GM23248 (cell line): ENCODE data around the gene ARID1B. TPM values are rescaled to one million over a fixed set of nuclear protein-coding genes. Genes with fewer than 3 reads are reported as not detected.

Experiments used
- DNase-seq: peaks from one replicate; pipeline ENCODE4 v3.0.0-alpha.2; 2015
- H2AFZ ChIP-seq: fragments of 200-600 bp; sonication (generic); 2 replicates; pipeline ENCODE4 v1.6.1; 2016; ENCODE audit warnings: antibody characterized with exemption
- H3F3A ChIP-seq: fragments of 200-600 bp; sonication (generic); 2 replicates; pipeline ENCODE4 v1.6.1; 2016; ENCODE audit warnings: mild to moderate bottlenecking, antibody characterized with exemption, mixed run types; ENCODE audit not compliant: insufficient read depth
- H3K27ac ChIP-seq: fragments of 200-600 bp; sonication (generic); 2 replicates; pipeline ENCODE4 v1.5.1; 2016; ENCODE audit warnings: mild to moderate bottlenecking
- H3K27me3 ChIP-seq: fragments of 200-600 bp; sonication (generic); replicated peaks from 2 replicates; pipeline ENCODE4 v1.6.1; 2016; ENCODE audit warnings: mild to moderate bottlenecking; ENCODE audit not compliant: insufficient read depth
- H3K36me3 ChIP-seq: fragments of 200-600 bp; sonication (generic); 2 replicates; pipeline ENCODE4 v1.6.1; 2016; ENCODE audit warnings: low read depth, mild to moderate bottlenecking
- H3K4me1 ChIP-seq: fragments of 200-600 bp; sonication (generic); 2 replicates; pipeline ENCODE4 v1.6.1; 2016; ENCODE audit warnings: mild to moderate bottlenecking; ENCODE audit not compliant: insufficient read depth
- H3K4me2 ChIP-seq: fragments of 200-600 bp; sonication (generic); one replicate; pipeline ENCODE4 v1.6.1; 2016; ENCODE audit warnings: mild to moderate bottlenecking; ENCODE audit not compliant: unreplicated experiment
- H3K4me3 ChIP-seq: fragments of 200-600 bp; sonication (generic); 2 replicates; pipeline ENCODE4 v1.5.1; 2016; ENCODE audit warnings: mild to moderate bottlenecking
- H3K79me2 ChIP-seq: fragments of 200-600 bp; sonication (generic); 2 replicates; pipeline ENCODE4 v1.6.1; 2016; ENCODE audit warnings: mild to moderate bottlenecking; ENCODE audit not compliant: insufficient read depth
- H3K9ac ChIP-seq: fragments of 200-600 bp; sonication (generic); 2 replicates; pipeline ENCODE4 v1.6.1; 2016; ENCODE audit warnings: mild to moderate bottlenecking
- H3K9me2 ChIP-seq: fragments of 200-600 bp; sonication (generic); 2 replicates; pipeline ENCODE4 v1.6.1; 2016; ENCODE audit warnings: mixed run types, mild to moderate bottlenecking, moderate library complexity; ENCODE audit not compliant: insufficient read depth
- H3K9me3 ChIP-seq: fragments of 200-600 bp; sonication (generic); one replicate; pipeline ENCODE4 v1.6.1; 2017; ENCODE audit warnings: low read depth
- H4K20me1 ChIP-seq: fragments of 200-600 bp; sonication (generic); 2 replicates; pipeline ENCODE4 v1.6.0; 2016; ENCODE audit not compliant: insufficient read depth
- EZH2 ChIP-seq: fragments of 200-600 bp; sonication (generic); IDR thresholded peaks from 2 replicates; pipeline ENCODE4 v1.6.1; 2018; ENCODE audit warnings: antibody characterized with exemption, mild to moderate bottlenecking; ENCODE audit not compliant: insufficient read depth, poor library complexity, severe bottlenecking
- EZH2phosphoT487 ChIP-seq: fragments of 200-600 bp; sonication (generic); IDR thresholded peaks from 2 replicates; pipeline ENCODE4 v1.6.1; 2018; ENCODE audit warnings: antibody characterized with exemption, moderate library complexity, mild to moderate bottlenecking, low read depth; ENCODE audit not compliant: insufficient read depth
- WGBS, 2 experiments: methylation state at CpG; one replicate each; pipeline ENCODE4 v1.1.6; 2015 to 2017; ENCODE audit warnings: low lambda C conversion rate in 2 of 2, low coverage in 1 of 2; ENCODE audit errors: missing lambda C conversion rate in 2 of 2; 5-methylcytosine and 5-hydroxymethylcytosine counted together
- in situ Hi-C: fragments of 300-500 bp; cut with MboI; formaldehyde crosslinking; loops from 2 replicates; pipeline ENCODE4 v1.15.0; 2020
- polyA plus RNA-seq: library from polyadenylated mRNA; unstranded; fragments of >200 nt; fragmentation: Nextera tagmentation; extraction: Ambion mirVana; gene quantifications from 2 replicates; pipeline ENCODE4 v1.2.1, GENCODE V29; 2016
- total RNA-seq: library from RNA; depleted of rRNA; stranded (reverse); fragments of >200 nt; shearing (Covaris generic); gene quantifications from 2 replicates; pipeline ENCODE4 v1.2.3, GENCODE V29; 2014

ARID1B gene
- total and polyA plus RNA-seq, 2 experiments from 2014 or later: 19.3 to 21.2 TPM

DNA sequence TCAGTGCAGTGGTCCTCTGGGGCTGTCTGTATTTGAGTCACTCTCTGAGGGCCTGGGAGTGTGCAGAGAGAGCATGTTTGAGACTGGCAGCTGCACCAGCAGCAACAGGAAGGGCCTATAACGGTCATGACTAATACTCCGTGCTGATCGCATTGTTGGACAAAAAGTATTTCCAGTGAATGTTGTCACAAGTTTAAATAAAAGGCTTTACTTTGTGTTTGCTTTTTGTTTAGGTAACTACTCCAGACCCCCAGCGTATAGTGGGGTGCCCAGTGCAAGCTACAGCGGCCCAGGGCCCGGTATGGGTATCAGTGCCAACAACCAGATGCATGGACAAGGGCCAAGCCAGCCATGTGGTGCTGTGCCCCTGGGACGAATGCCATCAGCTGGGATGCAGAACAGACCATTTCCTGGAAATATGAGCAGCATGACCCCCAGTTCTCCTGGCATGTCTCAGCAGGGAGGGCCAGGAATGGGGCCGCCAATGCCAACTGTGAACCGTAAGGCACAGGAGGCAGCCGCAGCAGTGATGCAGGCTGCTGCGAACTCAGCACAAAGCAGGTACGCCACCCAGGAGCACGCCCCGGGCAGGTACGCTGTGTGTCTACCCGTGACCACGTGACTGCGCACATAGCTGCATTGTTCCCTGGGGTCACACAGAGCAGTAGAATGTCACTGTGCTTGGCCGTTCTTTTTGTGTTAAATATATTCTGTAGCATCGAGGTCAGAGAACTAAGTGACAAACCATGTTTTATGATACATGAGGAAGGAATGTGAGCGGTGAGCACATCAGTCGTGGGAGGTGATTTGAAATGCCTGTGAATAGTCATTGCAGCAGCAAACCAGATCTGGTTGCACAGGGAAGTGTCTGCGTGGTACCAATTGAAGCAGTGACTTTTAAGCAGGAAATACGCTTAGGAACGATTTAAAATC lies 371.5 kb downstream of the ARID1B start:
- Histone ChIP-seq H3K4me3 (peak overlapping the region; percentile 49), H3K4me2 (peak overlapping the region; percentile 61), H3K9ac (peak overlapping the region; percentile 79), H3K27ac (peak overlapping the region; percentile 95), H3F3A (peaks cover 56% of the 10 kb centered on the region), H2AFZ (no peak overlapping the region), H3K27me3 (no peaks in the 10 kb centered on the region), H3K36me3 (no peaks in the 10 kb centered on the region), H3K79me2 (0 out of 2 replicates have a peak, but pooled peaks cover 5% of the 10 kb centered on the region), H3K9me3 (no peaks in the 10 kb centered on the region), H3K4me1 (peaks cover 44% of the 10 kb centered on the region), H4K20me1 (no peaks in the 10 kb centered on the region), H3K9me2 (no peaks in the 10 kb centered on the region)
- in situ Hi-C loops: no loop called here
- 14 to 18% methylated on average over 25 of the region's 25 CpGs for WGBS, 2 experiments
- DNase-seq: peak; percentile 96
- TF ChIP-seq EZH2: no peak
- no peak for TF ChIP-seq EZH2phosphoT487

- WGBS, 2 experiments: 92 to 93% methylated on average over 6 of the region's 6 CpGs
- Histone ChIP-seq H3K9ac (peak overlapping the region; percentile 79), H4K20me1 (no peaks in the 10 kb centered on the region), H3K4me1 (peaks cover 37% of the 10 kb centered on the region), H3K4me3 (no peak overlapping the region), H3F3A (peaks cover 49% of the 10 kb centered on the region), H2AFZ (no peak overlapping the region), H3K9me2 (no peaks in the 10 kb centered on the region), H3K36me3 (no peaks in the 10 kb centered on the region), H3K4me2 (no peak overlapping the region), H3K27me3 (no peaks in the 10 kb centered on the region), H3K79me2 (peaks cover 5% of the 10 kb centered on the region; the same call in 1 of the 2 replicates), H3K9me3 (no peaks in the 10 kb centered on the region), H3K27ac (peak overlapping the region; percentile 95)
- no peak for TF ChIP-seq EZH2
- no peak for TF ChIP-seq EZH2phosphoT487
- DNase-seq: peak; percentile 13
- in situ Hi-C loops: no loop called here
Observed at GRCh38 chr6:157150076-157150475, 372.9 kb downstream of the ARID1B start.

GRCh38 chr6:157151029-157151428 lies 373.9 kb downstream of the ARID1B start:
- H3K9me3 ChIP-seq: no peaks in the 10 kb centered on the region
- TF ChIP-seq EZH2 (no peak), EZH2phosphoT487 (no peak)
- peaks cover 5% of the 10 kb centered on the region; the same call in 1 of the 2 replicates for H3K79me2 ChIP-seq
- H4K20me1 ChIP-seq: no peaks in the 10 kb centered on the region
- no peak overlapping the region for H3K4me3 ChIP-seq
- no peaks in the 10 kb centered on the region for H3K36me3 ChIP-seq
- no peak overlapping the region for H3K9ac ChIP-seq
- WGBS, 2 experiments: 91 to 92% methylated on average over 11 of the region's 11 CpGs
- in situ Hi-C loops: no loop called here
- H3K9me2 ChIP-seq: no peaks in the 10 kb centered on the region
- DNase-seq: no peak
- no peak overlapping the region for H2AFZ ChIP-seq
- H3F3A ChIP-seq: peaks cover 49% of the 10 kb centered on the region
- peaks cover 37% of the 10 kb centered on the region for H3K4me1 ChIP-seq
- no peaks in the 10 kb centered on the region for H3K27me3 ChIP-seq
- H3K4me2 ChIP-seq: no peak overlapping the region
- no peak overlapping the region for H3K27ac ChIP-seq

DNA sequence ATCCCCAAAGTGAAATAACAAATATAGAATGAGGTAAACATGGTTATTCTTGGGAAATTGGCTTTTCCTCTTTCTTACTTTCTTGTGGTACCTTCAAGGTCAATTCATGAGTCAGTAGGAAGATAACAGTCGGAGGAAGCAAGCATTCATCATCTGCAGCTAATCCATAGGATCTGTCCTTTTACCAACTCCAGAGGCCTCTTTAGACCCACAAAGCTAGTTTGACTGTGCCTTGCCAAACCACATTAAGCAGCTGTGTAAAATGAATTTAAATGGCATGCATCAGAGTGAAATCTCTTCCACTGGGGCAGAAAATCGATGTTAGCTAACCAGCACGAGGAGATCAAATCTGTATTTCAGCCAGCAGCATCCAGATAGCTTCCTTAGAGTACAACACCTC lies 374.8 kb downstream of the ARID1B start:
- H4K20me1 ChIP-seq: no peaks in the 10 kb centered on the region
- H3F3A ChIP-seq: peaks cover 49% of the 10 kb centered on the region
- H3K4me2 ChIP-seq: peak overlapping the region; percentile 21
- DNase-seq: peak; percentile 70
- H3K9ac ChIP-seq: peak overlapping the region; percentile 9; the same call in 1 of the 2 replicates
- no peak overlapping the region for H2AFZ ChIP-seq
- H3K9me3 ChIP-seq: no peaks in the 10 kb centered on the region
- no peaks in the 10 kb centered on the region for H3K36me3 ChIP-seq
- H3K27ac ChIP-seq: peak overlapping the region; percentile 47
- no peak for TF ChIP-seq EZH2
- no peak for TF ChIP-seq EZH2phosphoT487
- H3K79me2 ChIP-seq: peaks cover 5% of the 10 kb centered on the region; the same call in 1 of the 2 replicates
- in situ Hi-C loops: no loop called here
- H3K27me3 ChIP-seq: no peaks in the 10 kb centered on the region
- 13 to 14% methylated on average over 3 of the region's 3 CpGs for WGBS, 2 experiments
- peaks cover 37% of the 10 kb centered on the region for H3K4me1 ChIP-seq
- H3K9me2 ChIP-seq: no peaks in the 10 kb centered on the region
- H3K4me3 ChIP-seq: no peak overlapping the region
